ENCODE data around the gene NGFR.
A peak's percentile ranks its signal among the peaks of the same experiment; 100 is the strongest.

NGFR gene

DNA sequence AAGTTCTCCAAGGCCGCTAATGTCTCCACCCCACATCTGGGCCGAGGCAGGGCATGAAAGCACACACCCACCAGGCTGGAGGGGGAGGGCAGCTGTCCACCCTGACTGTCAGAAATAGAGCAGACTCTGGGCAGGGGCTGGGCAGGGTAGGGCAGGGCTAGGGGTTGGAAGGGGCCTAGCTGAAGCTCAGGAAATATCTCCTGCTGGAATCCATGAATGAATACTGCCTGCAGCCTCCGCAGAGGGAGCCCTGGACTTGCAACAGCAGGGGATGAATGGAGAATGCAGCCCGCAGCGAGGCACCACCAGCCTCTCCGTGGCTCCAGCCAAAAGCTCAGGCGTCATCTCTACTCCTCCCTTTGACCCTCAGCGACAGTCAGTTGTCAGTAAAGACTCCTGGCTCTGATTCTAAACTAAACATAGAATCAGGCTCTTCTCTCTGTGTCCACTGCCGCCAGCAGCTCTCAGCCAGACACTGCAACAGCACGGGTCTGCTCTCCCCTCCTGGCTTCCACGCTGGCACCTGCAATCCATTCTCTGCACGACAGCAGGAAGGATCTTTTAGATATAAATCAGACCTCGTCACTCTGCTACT, 23.9 kb upstream of the NGFR start:
- H3K27me3 Mint-ChIP-seq (ENCODE audit: low read depth, poor library complexity): peaks cover 77% of the 10 kb centered on the region

DNA sequence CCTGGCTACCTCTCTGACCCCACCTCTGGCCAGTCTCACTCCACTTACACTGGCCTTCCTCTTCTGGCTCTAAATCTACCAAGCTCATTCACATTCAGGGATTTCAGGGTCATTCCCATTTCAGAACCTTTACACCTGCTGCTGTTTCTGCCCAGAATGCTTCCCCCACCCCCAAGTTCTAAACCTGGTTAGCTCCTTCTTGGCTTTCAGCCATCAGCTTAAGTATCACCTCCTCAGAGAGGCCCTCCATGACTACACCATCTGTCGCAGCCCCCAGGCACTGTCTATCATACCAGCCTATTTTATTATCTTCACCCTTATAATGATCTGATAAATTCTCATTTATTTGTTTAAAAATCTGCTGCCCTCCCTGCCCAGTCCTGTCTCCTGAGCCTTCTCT, 23.3 kb upstream of the NGFR start:
- Mint-ChIP-seq H3K36me3 (ENCODE audit: low read depth) (no peaks in the 10 kb centered on the region), H3K9me3 (peaks cover 4% of the 10 kb centered on the region), H3K4me1 (peaks cover 65% of the 10 kb centered on the region), H3K27me3 (ENCODE audit: low read depth, poor library complexity) (peaks cover 81% of the 10 kb centered on the region), H3K27ac (no peak overlapping the region), H3K4me3 (peak overlapping the region; percentile 62)
- TF ChIP-seq, protein P1, sequence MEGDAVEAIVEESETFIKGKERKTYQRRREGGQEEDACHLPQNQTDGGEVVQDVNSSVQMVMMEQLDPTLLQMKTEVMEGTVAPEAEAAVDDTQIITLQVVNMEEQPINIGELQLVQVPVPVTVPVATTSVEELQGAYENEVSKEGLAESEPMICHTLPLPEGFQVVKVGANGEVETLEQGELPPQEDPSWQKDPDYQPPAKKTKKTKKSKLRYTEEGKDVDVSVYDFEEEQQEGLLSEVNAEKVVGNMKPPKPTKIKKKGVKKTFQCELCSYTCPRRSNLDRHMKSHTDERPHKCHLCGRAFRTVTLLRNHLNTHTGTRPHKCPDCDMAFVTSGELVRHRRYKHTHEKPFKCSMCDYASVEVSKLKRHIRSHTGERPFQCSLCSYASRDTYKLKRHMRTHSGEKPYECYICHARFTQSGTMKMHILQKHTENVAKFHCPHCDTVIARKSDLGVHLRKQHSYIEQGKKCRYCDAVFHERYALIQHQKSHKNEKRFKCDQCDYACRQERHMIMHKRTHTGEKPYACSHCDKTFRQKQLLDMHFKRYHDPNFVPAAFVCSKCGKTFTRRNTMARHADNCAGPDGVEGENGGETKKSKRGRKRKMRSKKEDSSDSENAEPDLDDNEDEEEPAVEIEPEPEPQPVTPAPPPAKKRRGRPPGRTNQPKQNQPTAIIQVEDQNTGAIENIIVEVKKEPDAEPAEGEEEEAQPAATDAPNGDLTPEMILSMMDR (IDR thresholded peaks at IDR 0.05): no peak
- no peak for DNase-seq

More for the DNA sequence above, 23.9 kb upstream of the NGFR start:
- no peaks in the 10 kb centered on the region for H3K36me3 Mint-ChIP-seq (ENCODE audit: low read depth)
- TF ChIP-seq, protein P1 (IDR thresholded peaks at IDR 0.05): no peak
- peaks cover 4% of the 10 kb centered on the region for H3K9me3 Mint-ChIP-seq
- no peak overlapping the region for H3K27ac Mint-ChIP-seq
- DNase-seq: no peak
- peaks cover 66% of the 10 kb centered on the region for H3K4me1 Mint-ChIP-seq
- H3K4me3 Mint-ChIP-seq: peak overlapping the region; percentile 62

- peak; percentile 63 for DNase-seq
- H3K4me3 Mint-ChIP-seq: peak overlapping the region; percentile 62
- TF ChIP-seq, protein P1 (IDR thresholded peaks at IDR 0.05): no peak
- peaks cover 81% of the 10 kb centered on the region for H3K27me3 Mint-ChIP-seq (ENCODE audit: low read depth, poor library complexity)
- peaks cover 58% of the 10 kb centered on the region for H3K4me1 Mint-ChIP-seq
- H3K36me3 Mint-ChIP-seq (ENCODE audit: low read depth): no peaks in the 10 kb centered on the region
- no peak overlapping the region for H3K27ac Mint-ChIP-seq
- H3K9me3 Mint-ChIP-seq: peaks cover 4% of the 10 kb centered on the region
These were observed 22.6 kb upstream of the NGFR start for GRCh38 chr17:49472527-49472926.

DNA sequence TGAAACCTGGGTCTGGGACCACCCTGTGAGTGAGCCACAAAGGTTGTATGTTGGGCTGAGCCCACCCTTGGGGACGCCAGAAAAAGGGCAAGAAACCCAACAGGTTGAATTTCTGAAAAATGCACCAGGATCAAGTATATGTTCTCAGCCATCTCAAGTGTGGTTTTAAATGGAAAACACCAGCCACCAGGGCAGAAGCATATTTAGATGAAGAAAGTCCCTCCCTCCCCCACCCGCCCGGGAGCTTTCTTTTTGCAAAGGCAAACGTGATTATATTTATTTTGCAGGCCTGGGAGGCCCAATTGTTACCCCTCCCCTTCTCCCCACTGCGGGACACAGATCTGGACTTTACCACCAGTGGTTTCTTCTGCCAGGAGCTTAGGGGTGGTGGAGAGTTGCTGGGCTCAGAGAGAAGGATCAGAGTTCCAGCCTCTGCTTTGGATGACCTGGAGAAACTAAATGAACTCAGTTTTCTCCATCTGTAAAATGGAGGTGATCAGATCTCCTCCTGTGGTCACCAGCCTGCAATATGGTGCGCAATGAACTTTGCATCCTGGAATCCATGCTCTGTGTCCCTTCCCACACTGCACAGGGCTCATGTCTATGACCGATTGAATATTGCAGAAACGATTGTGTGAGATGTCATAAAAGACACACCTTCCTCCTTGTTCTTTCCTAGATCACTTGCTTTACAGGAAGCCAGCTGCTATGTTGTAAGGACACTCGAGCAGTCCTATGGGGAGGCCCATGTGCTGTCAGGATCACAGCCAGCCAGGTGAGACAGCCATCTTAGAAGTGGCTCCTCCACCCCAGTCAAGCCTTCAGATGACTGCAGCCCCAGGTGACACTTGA, 21.0 kb upstream of the NGFR start:
- peaks cover 81% of the 10 kb centered on the region for H3K27me3 Mint-ChIP-seq (ENCODE audit: low read depth, poor library complexity)
- TF ChIP-seq, protein P1 (IDR thresholded peaks at IDR 0.05): no peak
- no peak overlapping the region for H3K4me3 Mint-ChIP-seq
- DNase-seq: no peak
- peaks cover 4% of the 10 kb centered on the region for H3K9me3 Mint-ChIP-seq
- H3K36me3 Mint-ChIP-seq (ENCODE audit: low read depth): no peaks in the 10 kb centered on the region
- peaks cover 42% of the 10 kb centered on the region for H3K4me1 Mint-ChIP-seq
- H3K27ac Mint-ChIP-seq: no peak overlapping the region

GRCh38 chr17:49477709-49478108, 17.4 kb upstream of the NGFR start:
- DNase-seq: no peak
- no peak overlapping the region for H3K4me3 Mint-ChIP-seq
- H3K27ac Mint-ChIP-seq: no peak overlapping the region
- H3K9me3 Mint-ChIP-seq: peaks cover 4% of the 10 kb centered on the region
- TF ChIP-seq, protein P1 (IDR thresholded peaks at IDR 0.05): no peak
- H3K36me3 Mint-ChIP-seq (ENCODE audit: low read depth): no peaks in the 10 kb centered on the region
- H3K27me3 Mint-ChIP-seq (ENCODE audit: low read depth, poor library complexity): peaks cover 79% of the 10 kb centered on the region
- H3K4me1 Mint-ChIP-seq: peaks cover 24% of the 10 kb centered on the region

Measured in nephron progenitor cell (in vitro differentiated cells).